ENCODE data around the gene PITRM1.

PITRM1 gene

DNA sequence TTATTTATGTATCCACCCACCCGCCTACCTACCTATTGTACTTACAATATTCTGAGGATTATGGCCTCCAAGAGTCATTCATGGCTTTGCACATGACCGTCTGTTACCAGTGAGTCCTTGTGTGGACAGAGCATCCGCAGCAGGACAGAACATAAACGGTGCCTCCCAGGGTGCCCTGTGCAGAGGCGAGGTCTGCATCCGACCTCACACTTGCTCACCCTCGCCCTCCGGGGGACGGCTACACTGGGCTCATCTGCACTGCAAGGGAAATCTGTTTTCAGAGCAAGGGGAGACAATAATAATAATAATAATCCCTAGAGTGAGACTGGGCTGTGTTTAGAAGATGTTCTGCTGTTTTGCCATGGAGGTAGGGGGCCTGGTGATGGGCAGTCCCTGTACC is 75.4 kb downstream of the PITRM1 start:
- DNase-seq = no peak

- DNase-seq = no peak
Measured at GRCh38 chr10:3096149-3096548, 76.4 kb downstream of the PITRM1 start.

- DNase-seq = peak; percentile 58
Measured at GRCh38 chr10:3095373-3096139, 77.0 kb downstream of the PITRM1 start.

DNA sequence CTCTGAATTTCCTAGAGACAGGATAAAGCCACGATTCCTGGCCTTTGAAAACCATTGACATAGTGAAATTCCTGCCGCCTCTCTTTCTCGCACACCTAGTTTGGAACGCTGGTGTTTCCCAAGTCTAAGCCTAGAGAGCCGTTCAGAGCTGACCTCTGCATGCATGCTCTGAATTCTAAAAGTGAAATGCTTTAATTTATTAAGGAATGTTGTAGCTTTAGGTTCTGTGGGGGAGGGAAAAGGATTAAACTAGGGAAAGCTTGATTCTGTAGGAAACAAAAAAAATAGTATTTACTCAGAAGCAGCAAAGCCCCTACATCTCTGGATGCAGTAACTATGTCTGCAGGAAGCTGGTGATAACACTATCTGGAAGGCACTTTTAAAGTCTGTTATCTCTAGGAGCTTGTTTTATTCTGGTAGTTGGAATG is 78.0 kb downstream of the PITRM1 start:
- DNase-seq = no peak

- no peak for DNase-seq
Measured at GRCh38 chr10:3093996-3094395, 78.6 kb downstream of the PITRM1 start.

GRCh38 chr10:3091921-3092320 is 80.7 kb downstream of the PITRM1 start:
- DNase-seq = no peak

- peak; percentile 51 for DNase-seq
Measured at GRCh38 chr10:3090914-3091787, 81.4 kb downstream of the PITRM1 start.

- DNase-seq = no peak
Measured at GRCh38 chr10:3090388-3090787, 82.2 kb downstream of the PITRM1 start.

All from eye (tissue), 1 donor.